Measurements from ENCODE around the gene HYAL4.

Gene HYAL4

GRCh38 chr7:123918309-123918708 is 73.3 kb downstream of the HYAL4 start:
- DNase-seq, result no peak

- DNase-seq, result no peak
These were observed 78.6 kb downstream of the HYAL4 start for GRCh38 chr7:123923599-123923998.

GRCh38 chr7:123924941-123925340 is 80.0 kb downstream of the HYAL4 start, which contains the start of gene SPAM1:
Gene SPAM1, plus strand, starts transcription at chr7:123925241. Its CDS starts 28,330 bp downstream, at chr7:123953571.
- no peak for DNase-seq

All from NCI-H82 (cell line).